GDM1 (cell line): ENCODE data around the gene PTGIS.

Experiments used
- DNase-seq: peaks from one replicate; lab custom pipeline; 2025; lab: John Stamatoyannopoulos, UW

PTGIS gene

DNA sequence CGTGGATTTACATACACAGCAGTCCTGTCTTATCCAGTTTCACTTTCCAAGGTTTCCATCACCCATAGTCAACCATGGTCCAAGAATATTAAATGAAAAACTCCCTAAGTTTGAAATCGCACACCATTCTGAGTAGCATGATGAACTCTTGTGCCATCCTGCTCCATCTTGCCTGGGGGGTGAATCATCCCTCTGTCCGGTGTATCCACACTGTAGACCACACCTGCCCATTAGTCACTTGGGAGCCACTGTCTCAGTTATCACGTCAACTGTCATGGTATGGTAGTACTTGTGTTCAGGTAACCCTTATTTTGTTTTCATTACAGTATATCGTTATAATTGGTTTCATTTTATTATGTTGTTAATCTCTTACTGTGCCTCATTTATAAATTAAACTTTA lies 38.5 kb downstream of the PTGIS start:
- no peak for DNase-seq

DNA sequence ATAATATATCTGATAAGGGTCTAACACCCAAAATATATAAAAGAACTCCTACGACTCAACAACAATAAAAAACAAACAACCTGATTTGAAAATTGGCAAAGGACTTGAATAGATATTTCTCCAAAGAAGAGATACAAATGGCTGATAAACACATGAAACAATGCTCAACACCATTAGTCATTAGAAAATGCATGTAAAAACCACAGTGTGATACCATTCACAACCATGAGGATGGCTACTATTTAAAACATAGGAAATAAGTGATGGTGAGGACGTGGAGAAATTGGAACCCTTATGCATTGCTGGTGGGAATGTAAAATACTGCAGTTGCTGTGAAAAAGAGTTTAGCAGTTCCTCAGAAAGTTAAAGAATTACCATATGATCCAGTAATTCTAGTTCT lies 41.4 kb downstream of the PTGIS start:
- DNase-seq, result no peak

DNA sequence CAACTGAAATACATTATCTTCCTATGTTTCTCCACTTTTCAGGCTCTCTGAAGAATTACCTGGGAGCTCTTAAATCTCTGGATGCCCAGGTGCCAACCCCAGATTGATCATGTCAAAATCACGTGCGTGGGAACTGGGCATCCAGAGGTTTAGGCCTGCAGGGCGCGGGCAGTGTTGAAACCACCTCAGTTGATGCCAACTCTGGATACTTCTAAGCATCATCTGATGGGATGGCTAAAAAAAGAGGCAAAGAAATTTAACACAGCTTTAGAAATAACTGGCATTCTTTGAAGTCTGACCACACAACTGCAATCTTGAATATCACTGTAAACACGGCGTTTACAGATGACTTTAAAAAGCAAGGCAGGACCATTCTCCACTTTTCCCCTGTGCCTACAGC lies 41.9 kb downstream of the PTGIS start:
- DNase-seq, result no peak

DNA sequence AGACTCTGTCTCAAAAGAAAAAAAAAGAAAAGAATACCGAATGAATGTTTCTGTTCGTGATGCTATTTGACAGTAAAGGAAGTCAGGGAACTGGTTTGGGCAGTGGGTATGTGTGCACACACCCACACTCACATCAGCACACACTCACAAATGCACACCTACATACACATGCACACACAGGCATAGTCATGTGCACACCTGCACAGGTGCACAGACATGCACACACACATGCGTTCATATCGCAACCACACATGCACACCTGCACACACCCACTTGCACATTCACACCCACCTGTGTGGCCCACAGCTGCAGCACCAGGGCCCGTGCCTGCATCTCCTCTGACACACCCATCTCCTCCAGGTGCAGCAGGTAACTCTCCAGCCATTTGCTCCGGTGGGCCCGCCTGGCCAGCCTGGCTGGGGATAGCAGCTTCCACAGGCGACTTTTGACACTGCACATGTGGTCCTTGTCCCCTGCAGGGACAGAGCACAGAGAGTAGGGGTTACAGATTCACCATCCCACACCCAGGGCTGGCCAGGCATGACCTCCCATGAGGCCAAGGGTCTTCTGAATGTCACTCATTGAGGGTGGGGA lies 44.1 kb downstream of the PTGIS start:
- DNase-seq, result no peak

DNA sequence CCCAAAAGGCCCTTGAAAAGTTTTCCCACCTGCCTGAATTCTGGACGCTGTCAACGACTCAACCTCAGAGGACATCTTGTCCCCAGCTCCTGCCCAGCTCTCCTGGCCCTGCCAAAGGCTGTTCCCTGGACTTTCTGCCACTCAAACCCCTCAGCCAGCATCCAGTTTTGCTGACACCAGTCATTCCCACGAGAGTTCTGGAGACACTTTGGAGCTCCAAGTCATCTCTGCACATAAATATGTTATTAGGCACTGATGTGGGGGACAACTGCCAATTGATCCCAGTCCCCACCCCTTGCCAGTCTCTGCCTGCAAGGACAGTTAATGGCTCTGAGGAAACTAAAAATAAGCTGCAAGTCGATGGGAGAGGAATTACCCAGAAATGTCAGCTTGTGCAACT lies 46.6 kb downstream of the PTGIS start:
- DNase-seq, result no peak

DNA sequence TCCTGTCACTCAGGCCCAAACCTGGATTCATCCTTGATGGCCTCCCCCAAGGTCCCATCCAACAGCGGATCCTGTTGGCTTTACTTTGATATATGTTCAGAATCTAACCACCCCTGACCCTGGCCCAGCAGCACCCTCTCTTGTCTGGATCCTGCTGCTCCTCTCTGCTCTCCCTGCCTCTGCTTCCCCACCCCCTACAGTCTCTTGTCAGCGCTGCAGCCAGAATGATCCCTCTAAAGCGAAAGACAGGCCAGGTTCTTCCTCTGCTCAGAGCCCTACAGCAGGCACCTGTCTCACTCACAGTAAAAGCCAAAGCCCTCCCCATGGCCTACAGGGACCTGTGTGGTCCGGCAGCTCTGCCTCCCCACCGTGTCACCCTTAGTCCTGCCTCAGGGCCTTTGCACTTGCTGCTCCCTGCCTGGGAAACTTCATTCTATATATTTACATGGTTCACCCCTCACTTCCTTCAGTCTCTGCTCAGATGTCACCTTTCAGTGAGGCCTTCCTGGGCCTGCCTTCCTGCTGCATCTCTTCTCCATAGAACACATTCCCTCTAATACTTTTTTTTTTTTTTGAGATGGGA lies 48.1 kb downstream of the PTGIS start:
- no peak for DNase-seq

DNA sequence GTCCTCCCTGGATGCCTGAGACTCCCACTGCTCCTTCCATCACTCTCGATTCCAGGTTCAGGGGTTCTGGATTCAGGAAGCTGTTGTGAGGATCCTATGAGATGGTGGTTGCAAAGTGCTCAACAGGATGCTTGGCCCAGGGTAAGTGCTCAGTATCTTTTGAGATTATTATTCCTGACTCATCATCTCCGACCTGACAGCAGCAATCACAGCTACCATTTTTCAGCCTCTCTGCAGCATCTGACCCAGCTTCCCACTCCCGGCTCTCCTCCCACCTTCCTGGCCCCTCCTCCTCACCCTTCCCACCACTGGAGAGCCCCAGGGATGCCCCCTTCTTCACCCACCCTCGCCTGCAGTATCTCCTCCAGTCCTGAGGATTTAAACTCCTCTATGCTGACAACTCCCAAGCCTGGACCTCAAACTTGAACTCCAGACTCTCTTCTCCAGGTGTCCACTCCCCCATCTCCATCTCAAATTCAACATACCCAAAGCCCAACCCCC lies 48.7 kb downstream of the PTGIS start:
- no peak for DNase-seq

DNA sequence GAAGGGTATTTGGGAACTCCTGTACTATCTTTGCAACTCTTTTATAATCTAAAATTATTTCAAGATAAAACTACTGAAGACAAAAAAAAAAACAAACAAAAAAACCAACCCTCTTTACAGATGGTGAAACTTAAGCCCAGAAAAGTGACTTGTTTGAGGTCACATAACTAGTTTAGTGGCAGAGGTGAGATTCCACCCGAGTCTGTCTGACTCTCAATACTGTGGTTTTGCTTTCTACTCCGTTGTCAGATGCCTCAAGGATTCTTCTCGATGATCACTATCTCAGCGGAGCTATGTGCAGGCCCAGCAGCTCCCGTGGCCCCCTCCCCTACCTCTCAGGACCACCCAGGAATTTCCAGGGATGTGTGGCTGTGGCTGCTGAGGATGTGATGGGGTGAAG lies 49.4 kb downstream of the PTGIS start:
- no peak for DNase-seq

DNA sequence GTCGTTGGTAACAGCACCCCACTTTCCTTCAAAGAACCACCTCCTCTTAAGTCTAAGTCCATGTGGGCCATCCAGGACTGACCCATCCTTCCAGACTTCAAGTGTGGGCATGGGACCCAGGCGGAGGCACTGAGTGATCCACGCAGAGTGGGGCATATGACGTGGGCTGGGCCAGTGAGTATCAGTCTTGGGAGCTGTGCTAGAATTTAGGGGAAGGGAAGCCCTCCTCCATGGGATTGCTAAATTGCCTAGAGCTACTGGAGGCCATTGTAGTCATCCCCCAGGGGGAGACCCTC lies 50.2 kb downstream of the PTGIS start:
- DNase-seq, result no peak

DNA sequence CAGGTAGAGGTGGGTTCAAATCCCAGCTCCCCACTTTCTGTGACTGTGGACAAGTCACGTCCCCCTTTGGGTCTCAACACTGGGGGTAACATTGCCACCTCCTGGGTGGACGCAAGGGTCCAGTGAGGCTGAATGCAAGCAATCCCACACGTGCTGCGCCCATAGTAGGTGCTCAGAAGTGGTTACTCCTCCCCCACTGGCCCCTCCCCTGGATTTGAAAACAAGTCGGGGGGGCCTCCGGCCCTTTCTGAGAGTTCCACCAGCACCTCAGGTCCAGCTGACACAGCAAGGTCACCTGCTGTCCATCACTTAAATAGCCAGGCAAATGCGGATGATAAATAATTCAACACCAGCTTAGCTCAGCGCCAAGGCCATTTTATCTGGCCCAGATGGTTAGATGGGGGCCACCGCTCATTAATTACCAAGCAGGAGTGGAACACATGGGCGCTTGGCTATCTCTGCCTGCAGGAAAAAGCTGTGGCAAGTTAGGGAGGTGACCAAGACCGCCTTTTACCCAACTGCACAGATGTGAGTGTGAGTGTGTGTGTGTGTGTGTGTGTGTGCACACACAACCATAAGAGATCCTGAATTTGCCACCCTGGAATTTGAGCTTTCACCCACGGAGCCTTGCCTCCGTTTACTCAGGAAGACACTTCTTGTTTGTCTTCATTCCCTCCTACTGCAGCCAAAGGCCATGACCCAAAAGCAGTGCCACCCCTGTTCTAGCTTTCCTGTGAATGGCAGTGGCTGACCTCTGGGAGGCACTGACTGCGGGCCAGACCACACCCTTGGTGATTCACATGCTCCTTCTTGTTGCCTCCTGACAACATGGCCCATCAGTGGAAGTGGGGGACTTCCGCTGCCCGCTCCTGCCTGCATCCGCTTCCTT lies 50.8 kb downstream of the PTGIS start:
- DNase-seq, result no peak

DNA sequence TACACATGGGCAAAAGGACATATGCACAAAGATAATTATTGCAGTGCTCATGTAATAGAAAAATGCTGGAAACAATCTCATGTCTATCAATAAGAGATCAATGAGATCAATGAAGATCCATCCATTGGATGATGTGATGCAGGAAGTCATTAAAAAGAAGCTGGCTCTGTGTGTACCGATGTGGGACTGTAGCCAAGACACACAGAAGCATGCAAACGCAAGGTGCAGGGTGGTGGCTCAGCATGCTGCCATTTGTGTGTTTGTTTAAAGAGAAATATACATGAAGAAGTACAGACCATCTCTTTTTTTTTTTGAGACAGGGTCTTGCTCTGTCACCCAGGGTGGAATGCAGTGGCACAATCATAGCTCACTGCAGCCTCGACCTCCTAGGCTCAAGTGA lies 52.4 kb downstream of the PTGIS start:
- DNase-seq, result no peak

DNA sequence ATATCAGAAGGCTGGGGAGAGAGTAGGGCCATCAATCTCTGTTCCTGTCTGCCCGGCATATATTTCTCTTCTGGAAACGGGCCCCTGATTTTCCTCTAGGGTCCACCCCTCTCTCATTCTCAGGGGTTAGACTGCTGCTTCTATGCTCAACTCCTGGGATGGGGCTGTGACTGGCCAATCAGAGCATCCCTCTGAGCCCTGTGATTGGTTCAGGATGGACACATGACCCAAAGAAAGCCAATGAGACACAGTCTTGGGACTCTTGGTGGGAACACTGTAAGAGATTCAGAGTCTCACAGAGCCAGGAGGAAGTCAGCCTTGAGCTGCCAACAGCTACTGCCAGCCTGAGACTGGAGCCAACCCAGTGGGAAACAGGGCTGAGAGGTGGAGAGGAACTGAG lies 54.4 kb downstream of the PTGIS start:
- no peak for DNase-seq

DNA sequence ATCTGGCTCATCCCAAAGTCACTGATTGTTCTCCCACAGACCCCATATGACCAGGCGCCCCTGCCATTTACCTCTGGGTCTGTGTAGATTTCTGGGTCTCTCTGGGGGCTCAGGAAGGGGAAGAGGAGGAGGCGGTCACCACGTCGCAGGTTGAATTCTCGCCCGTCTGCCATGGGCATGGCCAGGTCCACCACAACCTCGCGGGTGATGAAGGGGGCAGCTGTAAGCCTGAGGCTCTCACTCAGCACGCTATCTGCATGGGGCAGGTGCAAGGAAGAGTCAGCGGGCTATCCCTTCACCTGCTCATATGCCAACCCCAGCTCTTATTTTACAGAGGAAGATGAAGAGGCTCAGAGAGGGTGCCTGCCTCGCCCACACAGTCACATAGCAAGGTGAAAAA lies 54.9 kb downstream of the PTGIS start:
- DNase-seq, result no peak

DNA sequence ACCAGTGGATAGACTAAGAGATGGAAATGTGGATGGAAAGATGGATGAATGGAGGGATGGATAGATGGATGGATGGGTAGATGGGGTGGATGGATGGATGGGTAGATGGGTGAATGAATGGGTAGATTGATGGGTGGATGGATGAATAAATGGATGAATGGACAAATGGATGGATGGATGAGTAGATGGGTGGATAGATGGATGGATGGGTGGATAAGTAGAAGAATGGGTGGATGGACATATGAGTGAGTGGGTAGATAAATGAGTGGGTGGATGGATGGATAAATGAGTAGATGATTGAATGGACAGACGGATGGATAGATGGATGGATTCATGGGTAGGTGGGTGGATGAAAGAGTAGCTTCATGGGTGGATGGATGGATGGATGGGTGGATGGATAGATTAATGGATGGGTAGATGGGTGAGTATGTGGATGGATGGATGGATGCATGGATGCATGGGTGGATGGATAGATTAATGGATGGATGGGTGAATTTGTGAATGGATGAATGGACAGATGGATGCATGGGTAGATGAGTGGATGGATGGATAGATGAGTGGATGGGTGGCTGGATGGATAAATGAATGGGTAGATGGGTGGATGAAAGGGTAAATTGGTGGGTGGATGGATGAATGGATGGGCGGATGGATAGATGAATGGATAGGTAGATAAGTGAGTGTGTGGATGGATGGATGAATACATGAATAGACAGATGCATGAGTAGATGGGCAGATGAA lies 56.0 kb downstream of the PTGIS start:
- DNase-seq, result no peak

DNA sequence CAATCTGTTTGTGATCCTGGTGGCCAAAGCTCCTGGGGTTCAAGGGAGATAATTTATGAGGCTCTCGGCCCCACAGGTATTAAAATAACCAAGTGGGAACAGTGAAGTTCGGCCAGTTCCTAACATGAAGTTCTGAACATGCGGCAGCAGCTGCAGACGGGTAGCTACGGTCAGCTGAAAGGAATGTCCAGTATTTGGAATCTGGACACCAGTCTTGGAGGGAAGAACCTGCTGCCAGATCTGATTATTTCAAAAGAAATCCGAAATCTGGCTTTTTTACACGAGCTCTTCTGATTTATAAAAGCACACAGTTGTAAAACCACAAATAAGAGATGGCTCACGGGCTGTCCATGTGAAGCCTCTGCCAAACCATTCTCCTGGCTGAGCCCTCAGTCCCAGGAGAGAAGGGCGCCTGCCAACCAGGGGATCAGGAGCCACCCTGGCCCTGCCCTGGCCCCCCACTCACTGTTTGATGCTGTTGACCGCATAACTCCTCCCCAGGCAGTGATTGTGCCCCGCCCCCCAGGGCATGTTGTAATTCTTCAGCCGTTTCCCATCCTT lies 57.3 kb downstream of the PTGIS start:
- DNase-seq, result no peak

DNA sequence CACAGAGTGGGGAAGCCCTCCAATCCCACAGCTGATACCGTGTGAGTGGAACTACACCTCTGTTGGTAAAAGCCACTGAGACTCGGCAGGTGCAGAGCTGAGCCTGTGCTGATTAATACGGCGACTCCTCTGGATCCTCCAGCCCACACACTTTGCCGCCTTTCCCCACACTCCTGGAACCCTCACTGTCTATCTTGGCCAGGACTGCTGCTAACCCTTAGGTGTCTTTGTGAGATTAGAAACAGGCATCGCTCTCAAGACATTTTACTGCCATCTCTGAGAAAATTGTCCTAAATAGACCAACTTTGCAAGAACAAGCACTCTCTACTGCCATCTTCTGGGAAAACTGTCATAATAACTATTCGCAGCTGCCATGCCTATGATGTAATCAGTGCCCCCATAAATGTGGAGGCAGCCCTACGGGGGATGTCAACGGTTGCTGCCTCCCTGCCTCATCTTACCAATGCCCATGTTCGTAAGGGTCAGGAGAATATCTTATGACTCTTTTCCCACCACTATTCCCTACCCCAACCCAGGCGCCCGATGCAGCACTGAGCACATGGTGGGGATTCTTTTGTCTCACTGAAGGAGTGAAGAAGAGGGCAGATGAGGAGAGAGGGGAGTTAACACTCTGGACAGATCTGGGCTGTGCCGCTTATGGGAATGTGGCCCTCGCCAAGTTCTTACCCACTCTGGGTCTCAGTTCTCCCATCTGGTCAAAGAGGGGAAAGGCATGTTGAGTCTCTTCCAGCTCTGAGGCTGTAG lies 59.3 kb downstream of the PTGIS start:
- peak; percentile 6 for DNase-seq

DNA sequence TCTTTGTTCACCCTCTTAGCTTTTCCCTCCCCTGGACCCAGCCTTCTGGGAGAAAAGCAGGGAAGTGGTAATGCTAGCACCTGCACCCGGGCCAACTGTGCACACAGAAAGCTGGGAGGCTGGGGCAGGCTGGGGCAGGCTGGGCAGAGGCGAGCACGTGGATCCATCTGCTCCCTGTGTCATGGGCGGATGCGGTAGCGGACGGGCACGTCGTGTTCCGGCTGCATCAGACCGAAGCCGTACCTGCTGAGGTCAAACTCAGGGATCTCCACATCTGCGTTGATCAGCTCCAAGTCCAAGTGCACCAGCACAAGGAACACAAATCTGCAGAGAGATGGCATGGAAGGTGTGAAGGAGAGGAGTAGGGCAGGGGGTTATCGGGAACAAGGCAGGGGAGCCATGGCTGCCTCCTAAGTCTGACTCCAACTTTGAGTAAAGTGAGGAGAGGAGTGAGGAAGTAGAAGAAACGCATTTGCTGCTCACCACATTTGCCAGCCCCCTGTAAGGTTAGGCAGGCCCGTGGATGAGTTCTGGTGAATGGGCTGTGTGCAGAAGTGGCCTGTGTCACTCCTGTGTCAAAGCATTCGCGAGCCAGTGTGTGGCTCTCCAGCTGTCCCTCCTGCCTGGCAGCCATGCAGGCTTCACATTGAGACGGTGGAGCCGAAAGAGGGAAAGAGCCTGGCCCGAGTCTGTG lies 60.0 kb downstream of the PTGIS start:
- no peak for DNase-seq

DNA sequence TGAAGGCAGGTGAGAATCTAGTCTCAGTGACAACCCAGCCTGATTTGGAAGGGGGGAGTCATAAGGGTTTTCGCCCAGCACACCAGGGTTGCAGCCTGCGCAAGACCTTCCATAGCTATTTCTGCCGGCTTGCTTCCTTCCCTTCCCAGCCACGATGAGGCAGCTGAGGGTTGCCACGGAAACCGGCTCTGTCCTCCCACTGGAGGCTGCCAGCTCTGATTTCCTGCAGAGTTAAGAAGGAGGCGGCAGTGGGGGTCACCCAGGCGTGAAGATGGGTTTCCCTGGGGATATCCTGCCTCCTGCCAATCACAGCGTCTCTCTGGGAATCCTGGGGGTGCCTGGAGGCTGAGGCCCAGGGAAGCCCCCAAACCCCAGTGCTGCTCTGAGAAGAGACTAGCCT lies 62.4 kb downstream of the PTGIS start:
- no peak for DNase-seq

DNA sequence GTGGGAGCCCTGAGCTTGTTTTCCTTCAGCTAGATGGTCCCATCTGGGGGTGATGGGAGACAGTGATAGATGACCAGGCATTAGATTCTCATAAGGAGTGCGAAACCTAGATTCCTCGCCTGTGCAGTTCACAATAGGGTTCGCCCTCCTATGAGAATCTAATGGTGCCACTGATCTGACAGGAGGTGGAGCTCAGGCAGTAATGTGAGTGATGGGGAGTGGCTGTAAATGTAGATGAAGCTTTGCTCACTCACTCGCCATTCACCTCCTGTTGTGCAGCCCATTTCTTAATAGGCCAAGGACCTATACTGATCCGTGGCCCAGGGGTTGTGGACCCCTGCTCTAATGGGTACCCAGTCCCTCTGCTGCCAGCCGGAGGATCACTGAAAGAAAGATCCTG lies 64.8 kb downstream of the PTGIS start:
- DNase-seq, result no peak

DNA sequence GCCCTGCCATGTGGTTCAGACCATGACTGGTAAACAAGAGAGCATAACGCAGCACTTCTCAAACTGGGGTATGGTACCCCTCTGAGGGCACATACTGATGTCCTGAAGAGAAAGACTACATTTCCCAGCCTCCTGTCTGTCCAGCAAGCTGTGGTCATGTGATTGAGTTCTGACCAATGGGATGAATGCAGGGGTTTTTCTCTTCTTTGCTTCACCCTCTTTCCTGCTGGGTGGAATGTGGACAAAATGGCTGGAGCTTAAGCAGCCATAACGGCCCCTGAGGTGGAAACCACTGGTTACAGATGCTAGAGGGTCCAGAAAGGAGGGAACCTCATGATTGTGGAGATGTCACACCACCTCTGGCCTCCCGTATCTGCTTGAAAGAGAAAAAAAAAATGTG lies 66.0 kb downstream of the PTGIS start:
- DNase-seq, result no peak

DNA sequence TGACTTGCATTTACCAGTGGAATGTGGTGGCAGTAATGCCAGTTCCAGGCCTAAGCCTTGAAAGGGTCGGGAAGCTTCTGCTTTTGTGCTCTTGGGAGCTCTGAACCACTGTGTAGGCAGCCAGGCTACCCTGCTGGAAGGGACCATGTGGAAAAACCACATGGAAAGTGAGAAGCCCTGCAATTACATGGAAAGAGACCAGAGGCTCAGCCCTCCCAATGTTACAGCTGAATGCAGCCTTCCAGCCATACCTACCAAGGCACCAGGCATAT lies 70.6 kb downstream of the PTGIS start:
- DNase-seq, result no peak
